ENCODE data around the gene FABP1.

FABP1 gene

GRCh38 chr2:88136817-88137216 lies 9.0 kb upstream of the FABP1 start:
- DNase-seq (ENCODE audit: low read depth): no peak

- DNase-seq (ENCODE audit: low read depth): no peak
These were observed 6.0 kb upstream of the FABP1 start for GRCh38 chr2:88133875-88134274.

- no peak for DNase-seq (ENCODE audit: low read depth)
These were observed 4.1 kb upstream of the FABP1 start for GRCh38 chr2:88131999-88132368.

- no peak for DNase-seq (ENCODE audit: low read depth)
These were observed 3.5 kb upstream of the FABP1 start for GRCh38 chr2:88131201-88131998.

- no peak for DNase-seq (ENCODE audit: low read depth)
These were observed 1.6 kb upstream of the FABP1 start for GRCh38 chr2:88129313-88129959.

GRCh38 chr2:88128654-88129312 lies 921 bp upstream of the FABP1 start:
- no peak for DNase-seq (ENCODE audit: low read depth)

- no peak for DNase-seq (ENCODE audit: low read depth)
These were observed 299 bp downstream of the FABP1 start for GRCh38 chr2:88127638-88127887.

GRCh38 chr2:88126772-88127637 lies 857 bp downstream of the FABP1 start:
- DNase-seq (ENCODE audit: low read depth): no peak

- no peak for DNase-seq (ENCODE audit: low read depth)
These were observed 1.7 kb downstream of the FABP1 start for GRCh38 chr2:88125924-88126771.

- no peak for DNase-seq (ENCODE audit: low read depth)
These were observed 2.4 kb downstream of the FABP1 start for GRCh38 chr2:88125344-88125923.

GRCh38 chr2:88123975-88124917 lies 3.6 kb downstream of the FABP1 start:
- DNase-seq (ENCODE audit: low read depth): no peak

GRCh38 chr2:88123164-88123974 lies 4.5 kb downstream of the FABP1 start:
- no peak for DNase-seq (ENCODE audit: low read depth)

GRCh38 chr2:88122141-88122884 lies 5.5 kb downstream of the FABP1 start:
- no peak for DNase-seq (ENCODE audit: low read depth)

- DNase-seq (ENCODE audit: low read depth): no peak
These were observed 6.2 kb downstream of the FABP1 start for GRCh38 chr2:88121678-88122077.

- DNase-seq (ENCODE audit: low read depth): no peak
These were observed 9.9 kb downstream of the FABP1 start for GRCh38 chr2:88117973-88118372.

GRCh38 chr2:88116669-88117432 lies 11.0 kb downstream of the FABP1 start:
- DNase-seq (ENCODE audit: low read depth): no peak

GRCh38 chr2:88115825-88116518 lies 11.9 kb downstream of the FABP1 start:
- DNase-seq (ENCODE audit: low read depth): no peak

All from stimulated activated CD4-positive, alpha-beta T cell treated with anti-CD3 and anti-CD28 coated beads, Interleukin-2, amount 100 ng/mL, for 4 hours (primary cell).